GM12892 (cell line): ENCODE measurements around the gene TBKBP1.

Experiments
- POLR2A ChIP-seq: IDR thresholded peaks from 2 replicates; pipeline ENCODE4 v1.6.1; 2011; ENCODE audit warnings: low read depth, low read length, control low read depth
- POLR2AphosphoS5 ChIP-seq: IDR thresholded peaks from 2 replicates; pipeline ENCODE4 v1.6.1; 2011; ENCODE audit warnings: low read depth, low read length, control low read depth

DNA sequence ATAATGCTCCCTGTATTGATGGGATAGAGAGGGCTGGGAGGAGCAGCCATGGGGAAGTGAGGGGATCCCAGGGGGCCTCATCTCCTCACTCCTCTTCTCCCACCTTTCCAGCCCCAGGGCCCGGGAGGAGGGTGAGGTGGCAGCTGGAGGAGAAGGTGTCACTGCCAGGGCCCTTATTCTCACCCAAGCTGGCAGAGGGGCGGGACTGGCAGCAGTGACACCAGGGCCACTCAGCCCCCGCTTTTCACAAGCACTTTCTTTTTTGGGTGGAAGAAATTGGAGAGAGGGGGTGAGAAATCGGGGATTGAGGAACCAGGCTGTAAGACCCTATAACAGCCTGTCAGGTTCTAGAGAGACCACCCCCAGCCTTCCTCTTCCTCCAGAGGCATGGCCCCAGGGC lies 36.7 kb downstream of the TBKBP1 start:
- TF ChIP-seq POLR2A (no peak), POLR2AphosphoS5 (no peak)
